Loucy (cell line): Measurements from ENCODE around the gene NKAIN2.

ENCODE experiments used
- H2AFZ ChIP-seq: fragments of 200-600 bp; sonication (generic); 2 replicates; pipeline ENCODE4 v1.6.0; 2016; ENCODE audit warnings: antibody characterized with exemption, mild to moderate bottlenecking, low read length, moderate library complexity
- H3F3A ChIP-seq: fragments of 200-600 bp; 2 replicates; pipeline ENCODE4 v1.6.0; 2016; ENCODE audit warnings: antibody characterized with exemption, low read depth, mild to moderate bottlenecking
- H3K27me3 ChIP-seq: fragments of 200-600 bp; sonication (generic); 2 replicates; pipeline ENCODE4 v1.6.1; 2014; ENCODE audit warnings: low read length, mild to moderate bottlenecking; ENCODE audit not compliant: insufficient read depth, poor library complexity, severe bottlenecking
- H3K36me3 ChIP-seq: fragments of 200-600 bp; sonication (generic); 2 replicates; pipeline ENCODE4 v1.6.1; 2016; ENCODE audit warnings: low read length; ENCODE audit not compliant: insufficient read depth
- H3K4me1 ChIP-seq: fragments of 200-600 bp; sonication (generic); 2 replicates; pipeline ENCODE4 v1.5.1; 2014; ENCODE audit warnings: low read length, mild to moderate bottlenecking; ENCODE audit not compliant: insufficient read depth, poor library complexity, severe bottlenecking
- H3K4me2 ChIP-seq: fragments of 200-600 bp; sonication (generic); 2 replicates; pipeline ENCODE4 v1.6.0; 2014; ENCODE audit warnings: antibody characterized with exemption, low read length, low read depth, mild to moderate bottlenecking; ENCODE audit not compliant: poor library complexity, severe bottlenecking
- H3K4me3 ChIP-seq: fragments of 200-600 bp; sonication (generic); 2 replicates; pipeline ENCODE4 v1.5.1; 2014; ENCODE audit warnings: low read length, mild to moderate bottlenecking, mixed read lengths; ENCODE audit not compliant: poor library complexity, severe bottlenecking
- H3K79me2 ChIP-seq: fragments of 200-600 bp; sonication (generic); 2 replicates; pipeline ENCODE4 v1.6.1; 2014; ENCODE audit warnings: low read length; ENCODE audit not compliant: insufficient read depth
- H3K9ac ChIP-seq: fragments of 200-600 bp; sonication (generic); 2 replicates; pipeline ENCODE4 v1.6.0; 2014; ENCODE audit warnings: mild to moderate bottlenecking, low read depth, low read length, moderate library complexity; ENCODE audit not compliant: poor library complexity, severe bottlenecking
- H3K9me2 ChIP-seq: fragments of 200-600 bp; sonication (generic); replicated peaks from 2 replicates; pipeline ENCODE4 v1.6.1; 2016; ENCODE audit warnings: low read depth, low read length, mixed read lengths
- H3K9me3 ChIP-seq: fragments of 200-600 bp; sonication (generic); 2 replicates; pipeline ENCODE4 v1.6.1; 2014; ENCODE audit warnings: mild to moderate bottlenecking, antibody characterized with exemption, low read length, low read depth; ENCODE audit not compliant: insufficient read depth
- H4K20me1 ChIP-seq: fragments of 200-600 bp; sonication (generic); 2 replicates; pipeline ENCODE4 v1.6.0; 2014; ENCODE audit warnings: antibody characterized with exemption, low read length, mild to moderate bottlenecking; ENCODE audit not compliant: insufficient read depth, poor library complexity, severe bottlenecking
- EZH2phosphoT487 ChIP-seq: fragments of 200-600 bp; IDR thresholded peaks from 2 replicates; pipeline ENCODE4 v1.6.1; 2018; ENCODE audit warnings: antibody characterized with exemption, mild to moderate bottlenecking, moderate library complexity, borderline replicate concordance
- TF ChIP-seq, protein P1 (sequence below): fragments of 200-600 bp; sonication (generic); conservative IDR thresholded peaks from 2 replicates; pipeline ENCODE4 v1.5.1; 2014; ENCODE audit warnings: mild to moderate bottlenecking, antibody characterized with exemption, low read length

NKAIN2 gene

GRCh38 chr6:124420116-124420840 lies 616.6 kb downstream of the NKAIN2 start:
- Histone ChIP-seq H2AFZ (no peak overlapping the region), H3K4me1 (peaks cover 20% of the 10 kb centered on the region)

DNA sequence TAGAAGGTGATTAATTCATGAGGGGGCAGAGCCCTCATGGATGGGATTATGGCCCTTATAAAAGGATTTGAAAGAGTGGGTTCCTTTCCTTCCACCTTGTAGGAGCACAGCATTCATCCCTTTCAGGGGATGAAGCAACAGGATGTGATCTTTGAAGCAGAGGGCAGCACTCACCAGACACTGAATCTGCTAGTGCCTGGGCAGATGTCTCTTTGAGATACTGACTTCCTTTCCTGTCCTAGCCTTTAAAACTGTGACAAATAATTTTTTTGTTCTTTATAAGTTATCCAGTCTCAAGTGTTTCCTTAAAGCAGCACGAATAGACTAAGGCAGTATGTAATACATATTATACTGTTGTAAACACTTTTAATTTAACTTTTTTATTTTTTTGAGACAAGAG lies 620.0 kb downstream of the NKAIN2 start:
- Histone ChIP-seq H3K9ac (no peak overlapping the region), H3K4me2 (peak overlapping the region; percentile 7), H3K36me3 (no peaks in the 10 kb centered on the region), H3F3A (no peaks in the 10 kb centered on the region), H3K27me3 (no peaks in the 10 kb centered on the region), H3K79me2 (no peaks in the 10 kb centered on the region), H3K9me2 (no peaks in the 10 kb centered on the region), H2AFZ (no peak overlapping the region), H3K9me3 (no peaks in the 10 kb centered on the region), H3K4me3 (no peak overlapping the region), H4K20me1 (no peaks in the 10 kb centered on the region), H3K4me1 (peaks cover 20% of the 10 kb centered on the region)
- no peak for TF ChIP-seq EZH2phosphoT487
- TF ChIP-seq, protein P1, sequence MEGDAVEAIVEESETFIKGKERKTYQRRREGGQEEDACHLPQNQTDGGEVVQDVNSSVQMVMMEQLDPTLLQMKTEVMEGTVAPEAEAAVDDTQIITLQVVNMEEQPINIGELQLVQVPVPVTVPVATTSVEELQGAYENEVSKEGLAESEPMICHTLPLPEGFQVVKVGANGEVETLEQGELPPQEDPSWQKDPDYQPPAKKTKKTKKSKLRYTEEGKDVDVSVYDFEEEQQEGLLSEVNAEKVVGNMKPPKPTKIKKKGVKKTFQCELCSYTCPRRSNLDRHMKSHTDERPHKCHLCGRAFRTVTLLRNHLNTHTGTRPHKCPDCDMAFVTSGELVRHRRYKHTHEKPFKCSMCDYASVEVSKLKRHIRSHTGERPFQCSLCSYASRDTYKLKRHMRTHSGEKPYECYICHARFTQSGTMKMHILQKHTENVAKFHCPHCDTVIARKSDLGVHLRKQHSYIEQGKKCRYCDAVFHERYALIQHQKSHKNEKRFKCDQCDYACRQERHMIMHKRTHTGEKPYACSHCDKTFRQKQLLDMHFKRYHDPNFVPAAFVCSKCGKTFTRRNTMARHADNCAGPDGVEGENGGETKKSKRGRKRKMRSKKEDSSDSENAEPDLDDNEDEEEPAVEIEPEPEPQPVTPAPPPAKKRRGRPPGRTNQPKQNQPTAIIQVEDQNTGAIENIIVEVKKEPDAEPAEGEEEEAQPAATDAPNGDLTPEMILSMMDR, result no peak

More at GRCh38 chr6:124420116-124420840, 616.6 kb downstream of the NKAIN2 start:
- H4K20me1 ChIP-seq, result no peaks in the 10 kb centered on the region
- H3K79me2 ChIP-seq, result no peaks in the 10 kb centered on the region
- no peak overlapping the region for H3K4me2 ChIP-seq
- no peaks in the 10 kb centered on the region for H3K9me3 ChIP-seq
- H3K9me2 ChIP-seq, result no peaks in the 10 kb centered on the region
- TF ChIP-seq, protein P1, result no peak
- no peak for TF ChIP-seq EZH2phosphoT487
- H3K9ac ChIP-seq, result no peak overlapping the region
- H3K36me3 ChIP-seq, result no peaks in the 10 kb centered on the region
- no peak overlapping the region for H3K4me3 ChIP-seq
- no peaks in the 10 kb centered on the region for H3K27me3 ChIP-seq
- H3F3A ChIP-seq, result no peaks in the 10 kb centered on the region

- Histone ChIP-seq H3K9me2 (no peaks in the 10 kb centered on the region), H3K4me1 (no peaks in the 10 kb centered on the region), H3K27me3 (no peaks in the 10 kb centered on the region), H3K36me3 (no peaks in the 10 kb centered on the region), H3K9me3 (no peaks in the 10 kb centered on the region), H3K79me2 (no peaks in the 10 kb centered on the region), H3K4me2 (no peak overlapping the region), H2AFZ (no peak overlapping the region), H3F3A (no peaks in the 10 kb centered on the region), H3K9ac (no peak overlapping the region), H3K4me3 (no peak overlapping the region), H4K20me1 (no peaks in the 10 kb centered on the region)
- TF ChIP-seq, protein P1, result no peak
- TF ChIP-seq EZH2phosphoT487, result no peak
Observed at GRCh38 chr6:124430740-124431318, 627.2 kb downstream of the NKAIN2 start.
